NCI-H2029 treated with DMSO at 0.1 percent for 48 hours (cell line): ENCODE data around the gene GPR52.

Source experiments
- DNase-seq: peaks from one replicate; lab custom pipeline; 2025; lab: John Stamatoyannopoulos, UW

GPR52 gene

GRCh38 chr1:174466607-174467006 is 18.8 kb downstream of the GPR52 start:
- DNase-seq: no peak

- DNase-seq: no peak
Measured at GRCh38 chr1:174469052-174469451, 21.3 kb downstream of the GPR52 start.

- DNase-seq: no peak
Measured at GRCh38 chr1:174469687-174470086, 21.9 kb downstream of the GPR52 start.

- no peak for DNase-seq
Measured at GRCh38 chr1:174479281-174479680, 31.5 kb downstream of the GPR52 start.

GRCh38 chr1:174480324-174480723 is 32.6 kb downstream of the GPR52 start:
- DNase-seq: no peak

- DNase-seq: no peak
Measured at GRCh38 chr1:174491606-174492005, 43.8 kb downstream of the GPR52 start.

GRCh38 chr1:174497478-174497877 is 49.7 kb downstream of the GPR52 start:
- DNase-seq: no peak
